KMS-11 (cell line): ENCODE results near the gene ACBD5.
"Not testable (repeated sequence)": the region's sequence is repeated elsewhere in the genome, so short reads cannot be mapped to it uniquely, and the experiment has no call there.

Experiments used
- H2AFZ ChIP-seq: fragments of 200-600 bp; sonication (generic); 2 replicates; pipeline ENCODE4 v1.6.1; 2016; ENCODE audit warnings: antibody characterized with exemption, mixed run types, low read depth
- H3K27ac ChIP-seq: fragments of 200-600 bp; sonication (generic); 2 replicates; pipeline ENCODE4 v1.6.1; 2016; ENCODE audit warnings: mild to moderate bottlenecking, mixed run types
- H3K27me3 ChIP-seq: fragments of 200-600 bp; sonication (generic); 2 replicates; pipeline ENCODE4 v1.6.1; 2017; ENCODE audit warnings: mild to moderate bottlenecking, low read depth, mixed run types, moderate library complexity; ENCODE audit not compliant: insufficient read depth
- H3K36me3 ChIP-seq: fragments of 200-600 bp; sonication (generic); 2 replicates; pipeline ENCODE4 v1.6.1; 2017; ENCODE audit warnings: mild to moderate bottlenecking, mixed run types; ENCODE audit not compliant: insufficient read depth
- H3K4me1 ChIP-seq: fragments of 200-600 bp; sonication (generic); 2 replicates; pipeline ENCODE4 v1.6.1; 2016; ENCODE audit warnings: mild to moderate bottlenecking, low read depth, mixed run types; ENCODE audit not compliant: poor library complexity, severe bottlenecking
- H3K4me2 ChIP-seq: fragments of 200-600 bp; sonication (generic); 2 replicates; pipeline ENCODE4 v1.7.0; 2016; ENCODE audit warnings: mild to moderate bottlenecking, mixed run types
- H3K4me3 ChIP-seq: fragments of 200-600 bp; sonication (generic); IDR thresholded peaks from 2 replicates; pipeline ENCODE4 v1.6.1; 2017; ENCODE audit warnings: low read depth, low read length, mixed read lengths; ENCODE audit not compliant: insufficient read depth
- H3K79me2 ChIP-seq: fragments of 200-600 bp; sonication (generic); 2 replicates; pipeline ENCODE4 v1.6.1; 2016; ENCODE audit warnings: low read depth, mixed run types; ENCODE audit not compliant: insufficient read depth
- H3K9ac ChIP-seq: fragments of 200-600 bp; sonication (generic); 2 replicates; pipeline ENCODE4 v1.6.1; 2016; ENCODE audit warnings: mild to moderate bottlenecking, mixed run types
- H4K20me1 ChIP-seq: fragments of 200-600 bp; sonication (generic); 2 replicates; pipeline ENCODE4 v1.6.1; 2016; ENCODE audit warnings: mild to moderate bottlenecking, mixed run types; ENCODE audit not compliant: insufficient read depth
- CTCF ChIP-seq: fragments of 200-600 bp; sonication (generic); conservative IDR thresholded peaks from 2 replicates; pipeline ENCODE4 v1.6.1; 2017; ENCODE audit warnings: low read depth, mild to moderate bottlenecking, antibody characterized with exemption, low read length, moderate library complexity, mixed read lengths

Gene ACBD5

GRCh38 chr10:27242473-27242950 lies 1.9 kb upstream of the ACBD5 start:
- H3K36me3 ChIP-seq = no peaks in the 10 kb centered on the region
- peak overlapping the region; percentile 92 for H3K27ac ChIP-seq
- H2AFZ ChIP-seq = peak overlapping the region; percentile 76

GRCh38 chr10:27241652-27242472 lies 1.3 kb upstream of the ACBD5 start:
- Histone ChIP-seq H3K27me3 (no peaks in the 10 kb centered on the region), H4K20me1 (no peaks in the 10 kb centered on the region), H3K27ac (peak overlapping the region; percentile 92), H3K4me3 (no peak overlapping the region), H3K4me2 (peak overlapping the region; percentile 75), H3K9ac (peak overlapping the region; percentile 90), H3K79me2 (peaks cover 21% of the 10 kb centered on the region), H2AFZ (peak overlapping the region; percentile 76), H3K4me1 (peaks cover 21% of the 10 kb centered on the region), H3K36me3 (no peaks in the 10 kb centered on the region)
- peak; percentile 61; the same call in 1 of the 2 replicates for TF ChIP-seq CTCF

More at GRCh38 chr10:27242473-27242950, 1.9 kb upstream of the ACBD5 start:
- Histone ChIP-seq H3K4me1 (peaks cover 21% of the 10 kb centered on the region), H3K79me2 (peaks cover 21% of the 10 kb centered on the region), H3K27me3 (no peaks in the 10 kb centered on the region), H4K20me1 (no peaks in the 10 kb centered on the region), H3K4me3 (no peak overlapping the region), H3K4me2 (peak overlapping the region; percentile 75), H3K9ac (peak overlapping the region; percentile 90)
- TF ChIP-seq CTCF = peak; percentile 46

- Histone ChIP-seq H3K9ac (peak overlapping the region; percentile 90), H3K4me3 (no peak overlapping the region), H2AFZ (peak overlapping the region; percentile 76)
Observed at GRCh38 chr10:27241010-27241651, 534 bp upstream of the ACBD5 start.

GRCh38 chr10:27237531-27237930 lies 3.1 kb downstream of the ACBD5 start:
- H3K4me3 ChIP-seq, H3K36me3 ChIP-seq, H3K27ac ChIP-seq, H3K9ac ChIP-seq, H2AFZ ChIP-seq, H4K20me1 ChIP-seq, H3K4me2 ChIP-seq, H3K27me3 ChIP-seq: not testable (repeated sequence)
- Histone ChIP-seq H3K4me1 (peaks cover 11% of the 10 kb centered on the region), H3K79me2 (peaks cover 15% of the 10 kb centered on the region)

More at GRCh38 chr10:27241010-27241651, 534 bp upstream of the ACBD5 start:
- no peak for TF ChIP-seq CTCF
- Histone ChIP-seq H3K4me2 (peak overlapping the region; percentile 75), H3K4me1 (peaks cover 21% of the 10 kb centered on the region), H3K27ac (peak overlapping the region; percentile 92), H4K20me1 (no peaks in the 10 kb centered on the region), H3K36me3 (no peaks in the 10 kb centered on the region), H3K79me2 (peaks cover 21% of the 10 kb centered on the region), H3K27me3 (no peaks in the 10 kb centered on the region)

GRCh38 chr10:27236589-27237128 lies 3.9 kb downstream of the ACBD5 start:
- not testable (repeated sequence) for H2AFZ ChIP-seq, H3K27me3 ChIP-seq, H3K4me3 ChIP-seq, H3K9ac ChIP-seq, H3K36me3 ChIP-seq, H3K4me2 ChIP-seq, H3K27ac ChIP-seq, H4K20me1 ChIP-seq
- Histone ChIP-seq H3K79me2 (peaks cover 15% of the 10 kb centered on the region), H3K4me1 (peaks cover 11% of the 10 kb centered on the region)
